Upper lobe of left lung (tissue), 6 donors: Measurements from ENCODE around the gene CNTLN. TPM values are rescaled to one million over a fixed set of nuclear protein-coding genes. Genes with fewer than 3 reads are reported as not detected.
"Not testable (repeated sequence)": the region's sequence is repeated elsewhere in the genome, so short reads cannot be mapped to it uniquely, and the experiment has no call there.

Source experiments
- ATAC-seq, 2 donors: fragments of 200-7000 bp; cut with Tn5 transposase; one replicate each; pipeline ENCODE4 v1.9.1; 2022; ENCODE audit warnings: mild to moderate bottlenecking in 2 of 2, moderate library complexity in 2 of 2; ENCODE audit not compliant: low FRiP score in 2 of 2
- DNase-seq, 2 donors: peaks; one replicate each; pipeline ENCODE4 v3.0.0-alpha.2; 2019 to 2020
- H3K27ac ChIP-seq, 4 donors: fragments of 200-600 bp; sonication (generic); one replicate each; pipeline ENCODE4 v1.5.1; 2016 to 2019
- H3K27me3 ChIP-seq, 4 donors: fragments of 200-600 bp; sonication (generic); one replicate each; pipeline ENCODE4 v1.5.1; 2017 to 2019
- H3K36me3 ChIP-seq, 4 donors: fragments of 200-600 bp; sonication (generic); one replicate each; pipeline ENCODE4 v1.5.1; 2016 to 2019
- H3K4me1 ChIP-seq, 4 donors: fragments of 200-600 bp; sonication (generic); one replicate each; pipeline ENCODE4 v1.5.1; 2018 to 2019
- H3K4me3 ChIP-seq, 4 donors: fragments of 200-600 bp; sonication (generic); one replicate each; pipeline ENCODE4 v1.5.1; 2017 to 2019; ENCODE audit warnings: mild to moderate bottlenecking in 2 of 4, moderate library complexity in 1 of 4
- H3K9me3 ChIP-seq, 4 donors: fragments of 200-600 bp; sonication (generic); one replicate each; pipeline ENCODE4 v1.5.1; 2018 to 2019
- EP300 ChIP-seq, 4 donors: sonication (generic); formaldehyde crosslinking; IDR thresholded peaks; one replicate each; pipeline ENCODE4 v1.5.1; 2017; ENCODE audit warnings: antibody characterized with exemption in 4 of 4, control low read depth in 2 of 4
- POLR2A ChIP-seq, 4 donors: fragments of 450-650 bp; IDR thresholded peaks; one replicate each; pipeline ENCODE4 v1.5.1; 2016 to 2017; ENCODE audit warnings: antibody characterized with exemption in 4 of 4, mild to moderate bottlenecking in 2 of 4
- POLR2AphosphoS5 ChIP-seq, 2 donors: sonication (generic); formaldehyde crosslinking; IDR thresholded peaks; one replicate each; pipeline ENCODE4 v1.5.1; 2017; ENCODE audit warnings: antibody characterized with exemption in 2 of 2
- WGBS, 2 donors: methylation state at CpG; one replicate each; pipeline ENCODE4 v1.1.5; 2017 to 2018; 5-methylcytosine and 5-hydroxymethylcytosine counted together
- total RNA-seq, 6 donors: library from RNA; depleted of rRNA in 4 of 6; stranded (reverse); fragments of >200 nt in 4 of 6; gene quantifications; one replicate each; pipeline versions ENCODE4 v1.1.0 to v1.2.1, GENCODE V29; 2016 to 2021
- TF ChIP-seq, protein P1 (sequence below), 6 experiments: fragments of 450-650 bp in 4 of 6; fragments of 200-600 bp in 2 of 6; sonication (generic) in 2 of 6; IDR thresholded peaks; one replicate each; pipeline ENCODE4 v1.5.1; 2016 to 2019; ENCODE audit warnings: antibody characterized with exemption in 6 of 6
- donor health status: DM: no; HTN: no; CAD: no; lungs with moderate emphysema.
- donor health status: DM: no; HTN: yes; CAD: no; lungs with severe emphysema.

The CNTLN gene
- total RNA-seq, 6 donors from 2014 or later, result 5.5 to 58.7 (median 8.4) TPM

DNA sequence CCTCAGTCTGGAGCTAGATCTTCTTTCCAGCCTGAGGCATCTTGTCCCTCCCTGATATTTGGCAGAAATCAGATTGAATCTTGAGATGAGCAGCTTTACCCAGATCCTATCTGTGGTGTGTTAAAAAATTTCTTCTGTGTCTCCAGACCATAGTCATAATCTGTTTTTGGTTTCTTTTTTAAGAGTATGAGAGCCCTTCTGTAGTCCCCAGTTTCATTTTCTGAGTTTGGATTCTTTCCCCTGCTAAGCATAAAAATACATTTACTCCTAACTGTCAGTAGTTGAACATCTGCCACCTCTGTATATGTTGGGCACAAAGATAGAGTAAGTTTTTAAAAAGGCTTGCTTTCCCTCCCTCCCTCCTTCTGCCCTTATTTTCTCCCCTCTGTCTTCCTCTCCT is 137.7 kb downstream of the CNTLN start:
- Histone ChIP-seq H3K4me3 (no peak overlapping the region), H3K36me3 (no peaks in the 10 kb centered on the region), H3K27ac (no peak overlapping the region), H3K27me3 (no peaks in the 10 kb centered on the region), H3K9me3 (no peaks in the 10 kb centered on the region), H3K4me1 (no peaks in the 10 kb centered on the region)
- ATAC-seq (no peak), DNase-seq (no peak)
- TF ChIP-seq, protein P1, sequence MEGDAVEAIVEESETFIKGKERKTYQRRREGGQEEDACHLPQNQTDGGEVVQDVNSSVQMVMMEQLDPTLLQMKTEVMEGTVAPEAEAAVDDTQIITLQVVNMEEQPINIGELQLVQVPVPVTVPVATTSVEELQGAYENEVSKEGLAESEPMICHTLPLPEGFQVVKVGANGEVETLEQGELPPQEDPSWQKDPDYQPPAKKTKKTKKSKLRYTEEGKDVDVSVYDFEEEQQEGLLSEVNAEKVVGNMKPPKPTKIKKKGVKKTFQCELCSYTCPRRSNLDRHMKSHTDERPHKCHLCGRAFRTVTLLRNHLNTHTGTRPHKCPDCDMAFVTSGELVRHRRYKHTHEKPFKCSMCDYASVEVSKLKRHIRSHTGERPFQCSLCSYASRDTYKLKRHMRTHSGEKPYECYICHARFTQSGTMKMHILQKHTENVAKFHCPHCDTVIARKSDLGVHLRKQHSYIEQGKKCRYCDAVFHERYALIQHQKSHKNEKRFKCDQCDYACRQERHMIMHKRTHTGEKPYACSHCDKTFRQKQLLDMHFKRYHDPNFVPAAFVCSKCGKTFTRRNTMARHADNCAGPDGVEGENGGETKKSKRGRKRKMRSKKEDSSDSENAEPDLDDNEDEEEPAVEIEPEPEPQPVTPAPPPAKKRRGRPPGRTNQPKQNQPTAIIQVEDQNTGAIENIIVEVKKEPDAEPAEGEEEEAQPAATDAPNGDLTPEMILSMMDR (IDR thresholded peaks at IDR 0.05), result no peak
- TF ChIP-seq POLR2AphosphoS5 (IDR thresholded peaks at IDR 0.05), result no peak
- no peak for TF ChIP-seq POLR2A (IDR thresholded peaks at IDR 0.05)
- no peak for TF ChIP-seq EP300 (IDR thresholded peaks at IDR 0.05)

GRCh38 chr9:17280350-17281012 is 145.6 kb downstream of the CNTLN start:
- no peaks in the 10 kb centered on the region for H3K4me1 ChIP-seq
- no peaks in the 10 kb centered on the region for H3K27me3 ChIP-seq
- no peak overlapping the region for H3K27ac ChIP-seq
- no peak for TF ChIP-seq EP300 (IDR thresholded peaks at IDR 0.05)
- TF ChIP-seq, protein P1 (IDR thresholded peaks at IDR 0.05), result no peak
- TF ChIP-seq POLR2A (IDR thresholded peaks at IDR 0.05), result no peak
- no peak for TF ChIP-seq POLR2AphosphoS5 (IDR thresholded peaks at IDR 0.05)
- H3K4me3 ChIP-seq, result no peak overlapping the region
- ATAC-seq (no peak), DNase-seq (no peak)
- H3K36me3 ChIP-seq, result peaks cover 0 to 7% (median 0%) of the 10 kb centered on the region in 4 donors
- no peaks in the 10 kb centered on the region for H3K9me3 ChIP-seq
- 89 to 94% methylated on average over 4 of the region's 4 CpGs for WGBS, 2 donors

GRCh38 chr9:17290673-17291072 is 155.8 kb downstream of the CNTLN start:
- H3K9me3 ChIP-seq, DNase-seq, ATAC-seq, H3K4me3 ChIP-seq, H3K4me1 ChIP-seq, H3K27ac ChIP-seq, H3K27me3 ChIP-seq, H3K36me3 ChIP-seq: not testable (repeated sequence)
- 98 to 99% methylated on average over 6 to 10 of the region's 22 CpGs for WGBS, 2 donors

DNA sequence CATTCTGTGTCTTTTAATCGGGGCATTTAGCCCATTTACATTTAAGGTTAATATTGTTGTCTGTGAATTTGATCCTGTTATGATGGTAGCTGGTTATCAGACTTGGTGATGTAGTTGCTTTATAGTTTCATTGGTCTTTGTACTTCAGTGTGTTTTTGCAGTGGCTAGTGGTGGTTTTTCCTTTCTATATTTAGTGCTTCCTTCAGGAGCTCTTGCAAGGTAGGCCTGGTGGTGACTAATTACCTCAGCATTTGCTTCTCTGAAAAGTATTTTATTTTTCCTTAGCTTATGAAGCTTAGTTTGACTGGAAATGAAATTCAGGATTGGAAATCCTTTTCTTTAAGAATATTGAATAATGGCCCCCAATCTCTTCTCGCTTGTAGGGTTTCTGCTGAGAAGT is 156.9 kb downstream of the CNTLN start:
- peaks cover 0 to 3% (median 0%) of the 10 kb centered on the region in 4 donors for H3K36me3 ChIP-seq
- 93 to 98% methylated on average over 2 of the region's 2 CpGs for WGBS, 2 donors
- no peak overlapping the region for H3K4me3 ChIP-seq
- no peak for DNase-seq
- TF ChIP-seq, protein P1 (IDR thresholded peaks at IDR 0.05), result no peak
- no peak for TF ChIP-seq POLR2A (IDR thresholded peaks at IDR 0.05)
- TF ChIP-seq EP300 (IDR thresholded peaks at IDR 0.05), result no peak
- no peak for TF ChIP-seq POLR2AphosphoS5 (IDR thresholded peaks at IDR 0.05)
- ATAC-seq, result no peak
- no peaks in the 10 kb centered on the region for H3K4me1 ChIP-seq
- no peaks in the 10 kb centered on the region for H3K9me3 ChIP-seq
- no peak overlapping the region for H3K27ac ChIP-seq
- H3K27me3 ChIP-seq, result no peaks in the 10 kb centered on the region

GRCh38 chr9:17293685-17294084 is 158.8 kb downstream of the CNTLN start:
- ATAC-seq, result no peak
- Histone ChIP-seq H3K4me3 (no peak overlapping the region), H3K4me1 (no peaks in the 10 kb centered on the region), H3K9me3 (no peaks in the 10 kb centered on the region), H3K36me3 (peaks cover 0 to 3% (median 0%) of the 10 kb centered on the region in 4 donors), H3K27ac (no peak overlapping the region), H3K27me3 (no peaks in the 10 kb centered on the region)
- 90 to 97% methylated on average over 9 to 12 of the region's 12 CpGs for WGBS, 2 donors
- TF ChIP-seq EP300 (IDR thresholded peaks at IDR 0.05) (no peak), POLR2A (IDR thresholded peaks at IDR 0.05) (no peak), POLR2AphosphoS5 (IDR thresholded peaks at IDR 0.05) (no peak)
- TF ChIP-seq, protein P1 (IDR thresholded peaks at IDR 0.05), result no peak
- DNase-seq, result no peak
